OCI-LY7 (cell line): ENCODE results near the gene NFIA. TPM values are rescaled to one million over a fixed set of nuclear protein-coding genes. Genes with fewer than 3 reads are reported as not detected.

Source experiments
- BruUV-seq: library from RNA; stranded (reverse); fragments of 400-500 nt; replicated peaks from 2 replicates; lab custom pipeline; 2021; lab: Mats Ljungman, UMichigan
- CTCF ChIA-PET: fragments of 300-600 bp; sonication (Branson Sonifier 250); formaldehyde crosslinking; loops from one replicate; lab custom pipeline; 2022; ENCODE audit warnings: antibody characterized with exemption; ENCODE audit not compliant: unreplicated experiment; lab: Charles Lee
- POLR2A ChIA-PET: fragments of 300-600 bp; sonication (Branson Sonifier 250); formaldehyde crosslinking; loops from one replicate; lab custom pipeline; 2022; ENCODE audit warnings: antibody characterized with exemption; lab: Charles Lee
- DNase-seq: peaks from one replicate; pipeline ENCODE4 v3.0.0-alpha.2; 2015; ENCODE audit warnings: low spot score
- H2AFZ ChIP-seq: fragments of 200-600 bp; sonication (generic), shearing (Covaris generic); 2 replicates; pipeline ENCODE4 v1.6.1; 2014; ENCODE audit warnings: mild to moderate bottlenecking, antibody characterized with exemption, low read length, moderate library complexity
- H3K27ac ChIP-seq: fragments of 200-600 bp; sonication (generic); 2 replicates; pipeline ENCODE4 v1.5.1; 2014; ENCODE audit warnings: mixed run types, low read depth, mild to moderate bottlenecking, moderate library complexity, low read length, inconsistent platforms; ENCODE audit not compliant: poor library complexity, severe bottlenecking
- H3K36me3 ChIP-seq: fragments of 200-600 bp; sonication (generic); 2 replicates; pipeline ENCODE4 v1.6.1; 2014; ENCODE audit warnings: mild to moderate bottlenecking, antibody characterized with exemption, low read length, moderate library complexity, mixed read lengths; ENCODE audit not compliant: insufficient read depth
- H3K4me1 ChIP-seq: fragments of 200-600 bp; sonication (generic); 2 replicates; pipeline ENCODE4 v1.5.1; 2014; ENCODE audit warnings: mild to moderate bottlenecking, low read length; ENCODE audit not compliant: insufficient read depth, poor library complexity, severe bottlenecking
- H3K4me2 ChIP-seq: fragments of 200-600 bp; sonication (generic); 2 replicates; pipeline ENCODE4 v1.6.1; 2014; ENCODE audit warnings: mild to moderate bottlenecking, low read length
- H3K4me3 ChIP-seq: fragments of 200-600 bp; sonication (generic); 2 replicates; pipeline ENCODE4 v1.5.1; 2014; ENCODE audit warnings: mild to moderate bottlenecking, low read depth, low read length; ENCODE audit not compliant: poor library complexity, severe bottlenecking
- H3K79me2 ChIP-seq: fragments of 200-600 bp; sonication (generic); 2 replicates; pipeline ENCODE4 v1.6.1; 2016; ENCODE audit warnings: low read depth, mild to moderate bottlenecking, low read length, moderate library complexity, mixed read lengths; ENCODE audit not compliant: insufficient read depth
- H3K9me2 ChIP-seq: fragments of 200-600 bp; sonication (generic); 2 replicates; pipeline ENCODE4 v1.6.1; 2016; ENCODE audit warnings: mild to moderate bottlenecking, low read length, mixed read lengths; ENCODE audit not compliant: insufficient read depth
- H3K9me3 ChIP-seq: fragments of 200-600 bp; sonication (generic); 2 replicates; pipeline ENCODE4 v1.6.1; 2014; ENCODE audit warnings: mild to moderate bottlenecking, mixed run types, low read length, mixed read lengths
- H4K20me1 ChIP-seq: fragments of 200-600 bp; sonication (generic); 2 replicates; pipeline ENCODE4 v1.6.1; 2014; ENCODE audit warnings: mild to moderate bottlenecking, antibody characterized with exemption, low read length, moderate library complexity, mixed read lengths; ENCODE audit not compliant: insufficient read depth
- EZH2phosphoT487 ChIP-seq: fragments of 200-600 bp; sonication (generic); IDR thresholded peaks from 2 replicates; pipeline ENCODE4 v1.6.1; 2018; ENCODE audit warnings: low read depth, borderline replicate concordance, mild to moderate bottlenecking, mixed run types, antibody characterized with exemption, low read length, moderate library complexity, mixed read lengths
- intact Hi-C: fragments of 100-400 bp; cut with micrococcal nuclease; formaldehyde crosslinking; loops from one replicate; pipeline ENCODE4 v1.10.0; 2022; ENCODE audit not compliant: unreplicated experiment
- total RNA-seq, 2 experiments: library from RNA; depleted of rRNA in 1 of 2; stranded (reverse); fragments of >200 nt in 1 of 2; shearing (Covaris generic) in 1 of 2; gene quantifications; 2 replicates each; pipeline ENCODE4 v1.2.3, GENCODE V29; 2014 to 2022
- TF ChIP-seq, protein P1 (sequence below): fragments of 200-600 bp; sonication (generic); conservative IDR thresholded peaks from 2 replicates; pipeline ENCODE4 v1.5.1; 2014; ENCODE audit warnings: mild to moderate bottlenecking, antibody characterized with exemption, low read length, moderate library complexity, mixed read lengths

Gene NFIA
- total RNA-seq, 2 experiments from 2014 or later, result 2.8 to 18.8 TPM

DNA sequence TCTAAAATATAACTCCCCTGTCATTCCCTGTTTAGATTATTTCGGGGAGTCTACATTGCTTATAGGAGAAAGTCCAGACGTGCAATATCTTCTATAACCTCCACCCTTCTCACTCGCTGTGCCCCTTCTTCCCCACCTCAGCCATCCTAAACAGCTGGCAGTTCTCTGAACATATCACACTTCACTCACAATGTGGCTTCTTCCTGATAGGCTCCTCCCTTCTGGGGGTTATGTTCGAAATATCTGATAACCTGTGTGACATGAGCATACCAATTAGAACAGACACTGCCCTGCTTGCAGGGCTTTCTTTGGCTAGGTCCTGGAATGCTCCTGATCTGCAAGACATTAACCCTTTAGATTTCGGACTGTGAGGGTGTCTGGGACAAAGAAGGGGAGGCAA lies 274.6 kb downstream of the NFIA start:
- no peaks in the 10 kb centered on the region for H3K9me3 ChIP-seq
- no peaks in the 10 kb centered on the region for H3K79me2 ChIP-seq
- POLR2A ChIA-PET, result no interaction called here
- H4K20me1 ChIP-seq, result no peaks in the 10 kb centered on the region
- H3K4me3 ChIP-seq, result no peak overlapping the region
- CTCF ChIA-PET, result interaction anchor here (1.2 kb wide), 1 partner anchor 12 kb away, joined by 3 read pairs; no protein-coding TSS in a partner anchor
- TF ChIP-seq EZH2phosphoT487, result no peak
- TF ChIP-seq, protein P1, sequence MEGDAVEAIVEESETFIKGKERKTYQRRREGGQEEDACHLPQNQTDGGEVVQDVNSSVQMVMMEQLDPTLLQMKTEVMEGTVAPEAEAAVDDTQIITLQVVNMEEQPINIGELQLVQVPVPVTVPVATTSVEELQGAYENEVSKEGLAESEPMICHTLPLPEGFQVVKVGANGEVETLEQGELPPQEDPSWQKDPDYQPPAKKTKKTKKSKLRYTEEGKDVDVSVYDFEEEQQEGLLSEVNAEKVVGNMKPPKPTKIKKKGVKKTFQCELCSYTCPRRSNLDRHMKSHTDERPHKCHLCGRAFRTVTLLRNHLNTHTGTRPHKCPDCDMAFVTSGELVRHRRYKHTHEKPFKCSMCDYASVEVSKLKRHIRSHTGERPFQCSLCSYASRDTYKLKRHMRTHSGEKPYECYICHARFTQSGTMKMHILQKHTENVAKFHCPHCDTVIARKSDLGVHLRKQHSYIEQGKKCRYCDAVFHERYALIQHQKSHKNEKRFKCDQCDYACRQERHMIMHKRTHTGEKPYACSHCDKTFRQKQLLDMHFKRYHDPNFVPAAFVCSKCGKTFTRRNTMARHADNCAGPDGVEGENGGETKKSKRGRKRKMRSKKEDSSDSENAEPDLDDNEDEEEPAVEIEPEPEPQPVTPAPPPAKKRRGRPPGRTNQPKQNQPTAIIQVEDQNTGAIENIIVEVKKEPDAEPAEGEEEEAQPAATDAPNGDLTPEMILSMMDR, result no peak
- H3K36me3 ChIP-seq, result no peaks in the 10 kb centered on the region
- no TSS peak for BruUV-seq
- intact Hi-C loops, result no loop called here
- no peak overlapping the region for H3K27ac ChIP-seq
- H3K9me2 ChIP-seq, result no peaks in the 10 kb centered on the region
- no peak for DNase-seq
- no peak overlapping the region for H3K4me2 ChIP-seq
- no peaks in the 10 kb centered on the region for H3K4me1 ChIP-seq
- no peak overlapping the region for H2AFZ ChIP-seq

- TF ChIP-seq EZH2phosphoT487, result no peak
- TF ChIP-seq, protein P1, result no peak
- no peak for DNase-seq
- no peaks in the 10 kb centered on the region for H3K4me1 ChIP-seq
- H3K79me2 ChIP-seq, result no peaks in the 10 kb centered on the region
- H3K9me2 ChIP-seq, result no peaks in the 10 kb centered on the region
- no peak overlapping the region for H3K27ac ChIP-seq
- no peaks in the 10 kb centered on the region for H3K9me3 ChIP-seq
- H3K36me3 ChIP-seq, result no peaks in the 10 kb centered on the region
- no peak overlapping the region for H3K4me3 ChIP-seq
- intact Hi-C loops, result no loop called here
- CTCF ChIA-PET, result no interaction called here
- no peak overlapping the region for H3K4me2 ChIP-seq
- no peak overlapping the region for H2AFZ ChIP-seq
- H4K20me1 ChIP-seq, result no peaks in the 10 kb centered on the region
- POLR2A ChIA-PET, result interaction anchor here (0.7 kb wide), 1 partner anchor 645 kb away, joined by 3 read pairs; no protein-coding TSS in a partner anchor
- BruUV-seq, result no TSS peak
These were observed 275.2 kb downstream of the NFIA start for GRCh38 chr1:61357539-61357938.

- BruUV-seq, result no TSS peak
- Histone ChIP-seq H3K79me2 (no peaks in the 10 kb centered on the region), H3K4me3 (no peak overlapping the region), H3K4me1 (no peaks in the 10 kb centered on the region), H2AFZ (no peak overlapping the region), H3K4me2 (no peak overlapping the region), H3K9me3 (no peaks in the 10 kb centered on the region), H3K36me3 (no peaks in the 10 kb centered on the region), H3K9me2 (no peaks in the 10 kb centered on the region), H3K27ac (no peak overlapping the region), H4K20me1 (no peaks in the 10 kb centered on the region)
- CTCF ChIA-PET, result no interaction called here
- POLR2A ChIA-PET, result no interaction called here
- TF ChIP-seq EZH2phosphoT487, result no peak
- TF ChIP-seq, protein P1, result no peak
- no peak for DNase-seq
- intact Hi-C loops, result no loop called here
These were observed 276.6 kb downstream of the NFIA start for GRCh38 chr1:61358770-61359455.
